IMR-90 (cell line): ENCODE data around the gene FBLN1. TPM values are rescaled to one million over a fixed set of nuclear protein-coding genes. Genes with fewer than 3 reads are reported as not detected.

Experiments
- ATAC-seq: fragments of 200-7000 bp; cut with Tn5 transposase; 2 replicates; pipeline ENCODE4 v1.9.1; 2020; ENCODE audit warnings: low read depth, mild to moderate bottlenecking, moderate library complexity
- BruUV-seq: library from RNA; stranded (reverse); fragments of 400-500 nt; replicated peaks from 2 replicates; lab custom pipeline; 2021; lab: Mats Ljungman, UMichigan
- CTCF ChIA-PET: fragments of 300-600 bp; formaldehyde crosslinking; extraction: SDS; loops from one replicate; lab custom pipeline; 2021; ENCODE audit warnings: antibody characterized with exemption; lab: Yijun Ruan, JAX
- POLR2A ChIA-PET: fragments of 300-600 bp; sonication (Branson Sonifier 250); formaldehyde crosslinking; loops from one replicate; lab custom pipeline; 2022; ENCODE audit warnings: antibody characterized with exemption; ENCODE audit not compliant: unreplicated experiment; lab: Charles Lee
- DNase-seq: peaks from one replicate; pipeline ENCODE4 v3.0.0; 2013
- H2AFZ ChIP-seq: replicated peaks from 2 replicates; pipeline ENCODE3; 2013; ENCODE audit warnings: low read length, mild to moderate bottlenecking; ENCODE audit not compliant: poor library complexity
- H2AK5ac ChIP-seq: 2 replicates; pipeline ENCODE4 v1.6.1; 2013; ENCODE audit warnings: low read depth, low read length, inconsistent platforms
- H2AK9ac ChIP-seq: replicated peaks from 2 replicates; pipeline ENCODE3; 2013; ENCODE audit warnings: mild to moderate bottlenecking, low read depth, low read length, moderate library complexity; ENCODE audit not compliant: poor library complexity
- H2BK120ac ChIP-seq: 2 replicates; pipeline ENCODE4 v1.6.1; 2013; ENCODE audit warnings: low read depth, low read length, inconsistent platforms
- H2BK15ac ChIP-seq: 3 replicates; pipeline ENCODE4 v1.6.1; 2013; ENCODE audit warnings: low read depth, low read length, inconsistent platforms
- H2BK20ac ChIP-seq: 2 replicates; pipeline ENCODE4 v1.6.1; 2013; ENCODE audit warnings: low read depth, mild to moderate bottlenecking, inconsistent platforms, low read length, moderate library complexity
- H2BK5ac ChIP-seq: 2 replicates; pipeline ENCODE4 v1.6.1; 2013; ENCODE audit warnings: mild to moderate bottlenecking, low read depth, low read length, inconsistent platforms; ENCODE audit not compliant: poor library complexity, severe bottlenecking
- H3K14ac ChIP-seq: replicated peaks from 2 replicates; pipeline ENCODE4 v1.6.1; 2013; ENCODE audit warnings: low read depth, low read length, inconsistent platforms
- H3K18ac ChIP-seq: 2 replicates; pipeline ENCODE4 v1.6.1; 2013; ENCODE audit warnings: low read depth, low read length, control low read depth
- H3K23ac ChIP-seq: 2 replicates; pipeline ENCODE4 v1.6.1; 2013; ENCODE audit warnings: low read depth, low read length, inconsistent platforms
- H3K27ac ChIP-seq: 2 replicates; pipeline ENCODE4 v1.5.1; 2013; ENCODE audit warnings: mild to moderate bottlenecking, control low read depth, low read length; ENCODE audit not compliant: insufficient read depth
- H3K27me3 ChIP-seq: 2 replicates; pipeline ENCODE4 v1.6.1; 2013; ENCODE audit warnings: low read length; ENCODE audit not compliant: control insufficient read depth, insufficient read depth
- H3K36me3 ChIP-seq: 2 replicates; pipeline ENCODE4 v1.6.1; 2013; ENCODE audit warnings: low read length, mixed read lengths; ENCODE audit not compliant: control insufficient read depth, insufficient read depth
- H3K4ac ChIP-seq: 2 replicates; pipeline ENCODE4 v1.6.1; 2013; ENCODE audit warnings: low read depth, low read length, inconsistent platforms
- H3K4me1 ChIP-seq: 2 replicates; pipeline ENCODE4 v1.6.1; 2013; ENCODE audit warnings: low read length, mixed read lengths; ENCODE audit not compliant: control insufficient read depth, insufficient read depth
- H3K4me2 ChIP-seq: 2 replicates; pipeline ENCODE4 v1.6.1; 2013; ENCODE audit warnings: low read depth, mild to moderate bottlenecking, control low read depth, low read length, moderate library complexity
- H3K4me3 ChIP-seq: 2 replicates; pipeline ENCODE4 v1.5.1; 2013; ENCODE audit warnings: low read depth, mild to moderate bottlenecking, control low read depth, low read length, moderate library complexity; ENCODE audit not compliant: insufficient read depth
- H3K56ac ChIP-seq: 2 replicates; pipeline ENCODE4 v1.6.1; 2013; ENCODE audit warnings: low read length, inconsistent platforms; ENCODE audit not compliant: insufficient read depth; ENCODE audit errors: extremely low read depth
- H3K79me1 ChIP-seq, 2 experiments: 2 replicates each; pipeline ENCODE4 v1.6.1; 2013; ENCODE audit warnings: low read length in 2 of 2, inconsistent platforms in 1 of 2, low read depth in 1 of 2
- H3K9ac ChIP-seq: 2 replicates; pipeline ENCODE4 v1.6.1; 2013; ENCODE audit warnings: low read depth, low read length, control low read depth
- H3K9me1 ChIP-seq: 2 replicates; pipeline ENCODE4 v1.6.1; 2013; ENCODE audit warnings: low read length, inconsistent platforms; ENCODE audit not compliant: insufficient read depth
- H3K9me3 ChIP-seq: 2 replicates; pipeline ENCODE4 v1.6.1; 2013; ENCODE audit warnings: low read length; ENCODE audit not compliant: control insufficient read depth, insufficient read depth
- H4K20me1 ChIP-seq: 2 replicates; pipeline ENCODE4 v1.6.1; 2013; ENCODE audit warnings: low read length, inconsistent platforms; ENCODE audit not compliant: insufficient read depth
- H4K5ac ChIP-seq: 2 replicates; pipeline ENCODE4 v1.6.1; 2013; ENCODE audit warnings: mild to moderate bottlenecking, low read depth, low read length, control low read depth
- H4K8ac ChIP-seq, 2 experiments: 2 replicates each; pipeline ENCODE4 v1.6.1; 2013; ENCODE audit warnings: low read depth in 2 of 2, low read length in 2 of 2, control low read depth in 1 of 2, inconsistent platforms in 1 of 2
- H4K91ac ChIP-seq: 2 replicates; pipeline ENCODE4 v1.6.1; 2013; ENCODE audit warnings: low read depth, low read length, inconsistent platforms; ENCODE audit not compliant: insufficient read depth
- BHLHE40 ChIP-seq: fragments of 150-350 bp; IDR thresholded peaks from 2 replicates; pipeline ENCODE4 v1.6.1; 2016; ENCODE audit warnings: mild to moderate bottlenecking, low read depth, low read length
- CEBPB ChIP-seq: IDR thresholded peaks from 2 replicates; pipeline ENCODE4 v1.6.1; 2012; ENCODE audit warnings: low read depth, low read length, improper control_type of control experiment
- CHD1 ChIP-seq: IDR thresholded peaks from 2 replicates; pipeline ENCODE4 v1.6.1; 2012; ENCODE audit warnings: low read depth, low read length, improper control_type of control experiment
- FOS ChIP-seq: fragments of 150-350 bp; IDR thresholded peaks from 2 replicates; pipeline ENCODE4 v1.6.1; 2016; ENCODE audit warnings: low read depth, low read length
- MAFK ChIP-seq: IDR thresholded peaks from 2 replicates; pipeline ENCODE4 v1.6.1; 2012; ENCODE audit warnings: low read depth, low read length, improper control_type of control experiment
- MAZ ChIP-seq: IDR thresholded peaks from 2 replicates; pipeline ENCODE4 v1.6.1; 2012; ENCODE audit warnings: low read depth, mild to moderate bottlenecking, low read length, improper control_type of control experiment, moderate library complexity, borderline replicate concordance
- MXI1 ChIP-seq: IDR thresholded peaks from 2 replicates; pipeline ENCODE4 v1.6.1; 2012; ENCODE audit warnings: low read depth, mild to moderate bottlenecking, low read length, moderate library complexity, borderline replicate concordance
- NFE2L2 ChIP-seq: fragments of 150-350 bp; IDR thresholded peaks from 2 replicates; pipeline ENCODE4 v1.6.1; 2016; ENCODE audit warnings: low read depth, mild to moderate bottlenecking, low read length
- POLR2A ChIP-seq: IDR thresholded peaks from 2 replicates; pipeline ENCODE4 v1.6.1; 2012; ENCODE audit warnings: mild to moderate bottlenecking, low read depth, low read length
- RAD21 ChIP-seq: IDR thresholded peaks from 2 replicates; pipeline ENCODE4 v1.6.1; 2012; ENCODE audit warnings: low read length, improper control_type of control experiment
- RCOR1 ChIP-seq: IDR thresholded peaks from 2 replicates; pipeline ENCODE4 v1.6.1; 2012; ENCODE audit warnings: mild to moderate bottlenecking, low read length, improper control_type of control experiment; ENCODE audit not compliant: insufficient replicate concordance
- RFX5 ChIP-seq: IDR thresholded peaks from 2 replicates; pipeline ENCODE4 v1.8.0; 2012; ENCODE audit warnings: low read depth, mild to moderate bottlenecking, low read length, moderate library complexity
- SMC3 ChIP-seq: fragments of 150-350 bp; IDR thresholded peaks from 2 replicates; pipeline ENCODE4 v1.6.1; 2016; ENCODE audit warnings: low read depth, mild to moderate bottlenecking, antibody characterized with exemption, low read length, moderate library complexity
- WGBS, 2 experiments: methylation state at CpG; one replicate each; pipeline versions ENCODE4 v1.1.5 to v1.1.7; 2013; ENCODE audit warnings: missing lambda C conversion rate in 2 of 2; ENCODE audit not compliant: insufficient read length in 1 of 2; ENCODE audit errors: extremely low coverage in 2 of 2; 5-methylcytosine and 5-hydroxymethylcytosine counted together
- dilution Hi-C: fragments of 300-500 bp; cut with HindIII; formaldehyde crosslinking; loops from one replicate; pipeline ENCODE4 v1.14.3; 2018; ENCODE audit warnings: low sequenced_read_pairs; ENCODE audit not compliant: unreplicated experiment
- in situ Hi-C: fragments of 300-500 bp; cut with MboI; formaldehyde crosslinking; loops from 3 replicates; pipeline ENCODE4 v1.14.3; 2019; ENCODE audit warnings: low sequenced_read_pairs, inconsistent platforms, mixed read lengths
- intact Hi-C: fragments of 100-400 bp; cut with micrococcal nuclease; formaldehyde crosslinking; loops from 2 replicates; pipeline ENCODE4 v1.10.0; 2022
- polyA plus RNA-seq, 3 experiments: library from polyadenylated mRNA; depleted of rRNA; stranded (reverse); fragments of >200 nt; gene quantifications; 2 replicates each; pipeline ENCODE4 v1.2.3, GENCODE V29; 2012; ENCODE audit warnings: low replicate concordance in 1 of 3
- total RNA-seq: library from RNA; depleted of rRNA; stranded (reverse); fragments of >200 nt; gene quantifications from 2 replicates; pipeline ENCODE4 v1.2.3, GENCODE V29; 2012
- TF ChIP-seq, protein P1 (sequence below): fragments of 150-350 bp; IDR thresholded peaks from 2 replicates; pipeline ENCODE4 v1.6.1; 2016; ENCODE audit warnings: low read depth, mild to moderate bottlenecking, low read length, moderate library complexity, borderline replicate concordance
- TF ChIP-seq, protein P2 (sequence below): fragments of 150-350 bp; IDR thresholded peaks from 2 replicates; pipeline ENCODE4 v1.6.1; 2017; ENCODE audit warnings: mild to moderate bottlenecking, antibody characterized with exemption, low read length, low read depth
- TF ChIP-seq, protein P3 (sequence below): conservative IDR thresholded peaks from 2 replicates; pipeline ENCODE4 v1.5.1; 2012; ENCODE audit warnings: mild to moderate bottlenecking, low read depth, low read length, improper control_type of control experiment

The FBLN1 gene
- total and polyA plus RNA-seq, 2 of the 4 experiments (the other 2 are of a cell fraction) = 11.3 to 87.9 TPM

DNA sequence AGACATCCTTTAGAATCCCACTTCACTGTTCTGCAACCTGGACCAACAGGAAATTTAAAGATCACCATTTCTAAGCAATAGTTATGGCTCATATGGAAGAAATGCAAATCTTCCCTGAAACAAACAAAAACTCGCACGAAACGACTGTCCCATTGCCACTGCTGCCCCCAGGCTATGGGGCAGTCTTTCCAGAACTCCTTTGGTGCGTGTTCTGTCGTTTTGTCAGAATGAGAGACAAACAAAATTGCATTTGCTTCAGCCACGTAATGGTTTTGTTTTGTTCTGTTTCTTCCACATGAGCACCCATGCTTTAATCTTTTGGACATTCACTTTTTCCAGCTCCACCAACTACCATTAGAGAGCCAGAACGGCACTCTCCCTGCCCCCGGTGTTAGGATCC is 10.8 kb upstream of the FBLN1 start:
- Histone ChIP-seq H3K79me1 (no peaks in the 10 kb centered on the region), H3K4ac (no peak overlapping the region), H3K4me1 (peaks cover 8% of the 10 kb centered on the region; the same call in 1 of the 2 replicates), H2BK5ac (no peak overlapping the region), H3K18ac (no peak overlapping the region), H3K9me1 (peaks cover 9% of the 10 kb centered on the region; the same call in 1 of the 2 replicates), H2AK9ac (no peak overlapping the region), H3K56ac (no peak overlapping the region), H2BK15ac (no peak overlapping the region), H3K9ac (no peak overlapping the region), H3K9me3 (peaks cover 5% of the 10 kb centered on the region), H3K23ac (no peak overlapping the region), H2BK120ac (no peak overlapping the region), H4K5ac (no peak overlapping the region), H3K27ac (no peak overlapping the region), H3K4me3 (no peak overlapping the region), H4K91ac (no peak overlapping the region), H4K8ac (no peak overlapping the region), H3K27me3 (no peaks in the 10 kb centered on the region), H3K14ac (no peak overlapping the region), H4K20me1 (no peaks in the 10 kb centered on the region), H2AFZ (no peak overlapping the region), H3K36me3 (no peaks in the 10 kb centered on the region), H2AK5ac (no peak overlapping the region), H3K4me2 (no peak overlapping the region), H2BK20ac (no peak overlapping the region)
- dilution Hi-C loops = no loop called here
- DNase-seq = no peak
- WGBS, 2 experiments = 90% methylated on average over 5 of the region's 8 CpGs; no CpG with 5 or more reads in 1 of the 2 experiments
- in situ Hi-C loops = no loop called here
- POLR2A ChIA-PET = no interaction called here
- ATAC-seq = no peak
- intact Hi-C loops = no loop called here
- no TSS peak for BruUV-seq
- TF ChIP-seq FOS = no peak
- TF ChIP-seq RCOR1 = no peak
- no peak for TF ChIP-seq NFE2L2
- TF ChIP-seq CEBPB = no peak
- TF ChIP-seq POLR2A = no peak
- no peak for TF ChIP-seq MXI1
- no peak for TF ChIP-seq SMC3
- TF ChIP-seq, protein P1, sequence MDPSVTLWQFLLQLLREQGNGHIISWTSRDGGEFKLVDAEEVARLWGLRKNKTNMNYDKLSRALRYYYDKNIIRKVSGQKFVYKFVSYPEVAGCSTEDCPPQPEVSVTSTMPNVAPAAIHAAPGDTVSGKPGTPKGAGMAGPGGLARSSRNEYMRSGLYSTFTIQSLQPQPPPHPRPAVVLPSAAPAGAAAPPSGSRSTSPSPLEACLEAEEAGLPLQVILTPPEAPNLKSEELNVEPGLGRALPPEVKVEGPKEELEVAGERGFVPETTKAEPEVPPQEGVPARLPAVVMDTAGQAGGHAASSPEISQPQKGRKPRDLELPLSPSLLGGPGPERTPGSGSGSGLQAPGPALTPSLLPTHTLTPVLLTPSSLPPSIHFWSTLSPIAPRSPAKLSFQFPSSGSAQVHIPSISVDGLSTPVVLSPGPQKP = no peak
- TF ChIP-seq, protein P2, sequence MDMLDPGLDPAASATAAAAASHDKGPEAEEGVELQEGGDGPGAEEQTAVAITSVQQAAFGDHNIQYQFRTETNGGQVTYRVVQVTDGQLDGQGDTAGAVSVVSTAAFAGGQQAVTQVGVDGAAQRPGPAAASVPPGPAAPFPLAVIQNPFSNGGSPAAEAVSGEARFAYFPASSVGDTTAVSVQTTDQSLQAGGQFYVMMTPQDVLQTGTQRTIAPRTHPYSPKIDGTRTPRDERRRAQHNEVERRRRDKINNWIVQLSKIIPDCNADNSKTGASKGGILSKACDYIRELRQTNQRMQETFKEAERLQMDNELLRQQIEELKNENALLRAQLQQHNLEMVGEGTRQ = no peak
- TF ChIP-seq MAZ = no peak
- no peak for TF ChIP-seq CHD1
- TF ChIP-seq RFX5 = no peak
- TF ChIP-seq, protein P3, sequence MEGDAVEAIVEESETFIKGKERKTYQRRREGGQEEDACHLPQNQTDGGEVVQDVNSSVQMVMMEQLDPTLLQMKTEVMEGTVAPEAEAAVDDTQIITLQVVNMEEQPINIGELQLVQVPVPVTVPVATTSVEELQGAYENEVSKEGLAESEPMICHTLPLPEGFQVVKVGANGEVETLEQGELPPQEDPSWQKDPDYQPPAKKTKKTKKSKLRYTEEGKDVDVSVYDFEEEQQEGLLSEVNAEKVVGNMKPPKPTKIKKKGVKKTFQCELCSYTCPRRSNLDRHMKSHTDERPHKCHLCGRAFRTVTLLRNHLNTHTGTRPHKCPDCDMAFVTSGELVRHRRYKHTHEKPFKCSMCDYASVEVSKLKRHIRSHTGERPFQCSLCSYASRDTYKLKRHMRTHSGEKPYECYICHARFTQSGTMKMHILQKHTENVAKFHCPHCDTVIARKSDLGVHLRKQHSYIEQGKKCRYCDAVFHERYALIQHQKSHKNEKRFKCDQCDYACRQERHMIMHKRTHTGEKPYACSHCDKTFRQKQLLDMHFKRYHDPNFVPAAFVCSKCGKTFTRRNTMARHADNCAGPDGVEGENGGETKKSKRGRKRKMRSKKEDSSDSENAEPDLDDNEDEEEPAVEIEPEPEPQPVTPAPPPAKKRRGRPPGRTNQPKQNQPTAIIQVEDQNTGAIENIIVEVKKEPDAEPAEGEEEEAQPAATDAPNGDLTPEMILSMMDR = no peak
- TF ChIP-seq BHLHE40 = no peak
- TF ChIP-seq MAFK = no peak
- no peak for TF ChIP-seq RAD21
- CTCF ChIA-PET = no interaction called here
